GM20000 (cell line): ENCODE results near the gene TDP1.

Experiments used
- DNase-seq: peaks from one replicate; pipeline ENCODE4 v3.0.0; 2012; ENCODE audit warnings: low spot score
- TF ChIP-seq, protein P1 (sequence below): IDR thresholded peaks from 2 replicates; pipeline ENCODE4 v1.5.1; 2012; ENCODE audit warnings: mild to moderate bottlenecking, control low read depth; ENCODE audit errors: extremely low read depth, missing control alignments

TDP1 gene

GRCh38 chr14:90093942-90094595 is 138.3 kb downstream of the TDP1 start:
- DNase-seq: no peak
- TF ChIP-seq, protein P1, sequence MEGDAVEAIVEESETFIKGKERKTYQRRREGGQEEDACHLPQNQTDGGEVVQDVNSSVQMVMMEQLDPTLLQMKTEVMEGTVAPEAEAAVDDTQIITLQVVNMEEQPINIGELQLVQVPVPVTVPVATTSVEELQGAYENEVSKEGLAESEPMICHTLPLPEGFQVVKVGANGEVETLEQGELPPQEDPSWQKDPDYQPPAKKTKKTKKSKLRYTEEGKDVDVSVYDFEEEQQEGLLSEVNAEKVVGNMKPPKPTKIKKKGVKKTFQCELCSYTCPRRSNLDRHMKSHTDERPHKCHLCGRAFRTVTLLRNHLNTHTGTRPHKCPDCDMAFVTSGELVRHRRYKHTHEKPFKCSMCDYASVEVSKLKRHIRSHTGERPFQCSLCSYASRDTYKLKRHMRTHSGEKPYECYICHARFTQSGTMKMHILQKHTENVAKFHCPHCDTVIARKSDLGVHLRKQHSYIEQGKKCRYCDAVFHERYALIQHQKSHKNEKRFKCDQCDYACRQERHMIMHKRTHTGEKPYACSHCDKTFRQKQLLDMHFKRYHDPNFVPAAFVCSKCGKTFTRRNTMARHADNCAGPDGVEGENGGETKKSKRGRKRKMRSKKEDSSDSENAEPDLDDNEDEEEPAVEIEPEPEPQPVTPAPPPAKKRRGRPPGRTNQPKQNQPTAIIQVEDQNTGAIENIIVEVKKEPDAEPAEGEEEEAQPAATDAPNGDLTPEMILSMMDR: no peak
